ENCODE results near the gene ALG12.

The ALG12 gene

GRCh38 chr22:49957826-49958365, 39.7 kb upstream of the ALG12 start:
- DNase-seq (ENCODE audit: low read depth), result no peak

GRCh38 chr22:49956914-49957825, 38.9 kb upstream of the ALG12 start:
- no peak for DNase-seq (ENCODE audit: low read depth)

GRCh38 chr22:49956418-49956770, 38.2 kb upstream of the ALG12 start:
- DNase-seq (ENCODE audit: low read depth), result no peak

- no peak for DNase-seq (ENCODE audit: low read depth)
Measured at GRCh38 chr22:49955581-49956417, 37.6 kb upstream of the ALG12 start.

GRCh38 chr22:49954991-49955580, 36.8 kb upstream of the ALG12 start:
- no peak for DNase-seq (ENCODE audit: low read depth)

GRCh38 chr22:49954354-49954753, 36.1 kb upstream of the ALG12 start:
- no peak for DNase-seq (ENCODE audit: low read depth)

GRCh38 chr22:49953680-49954344, 35.6 kb upstream of the ALG12 start:
- DNase-seq (ENCODE audit: low read depth), result no peak

GRCh38 chr22:49953027-49953679, 34.9 kb upstream of the ALG12 start:
- no peak for DNase-seq (ENCODE audit: low read depth)

GRCh38 chr22:49951986-49952896, 34.0 kb upstream of the ALG12 start:
- DNase-seq (ENCODE audit: low read depth), result peak; percentile 55

GRCh38 chr22:49951678-49951985, 33.4 kb upstream of the ALG12 start:
- no peak for DNase-seq (ENCODE audit: low read depth)

GRCh38 chr22:49951000-49951677, 32.9 kb upstream of the ALG12 start:
- DNase-seq (ENCODE audit: low read depth), result no peak

- no peak for DNase-seq (ENCODE audit: low read depth)
Measured at GRCh38 chr22:49950396-49950994, 32.3 kb upstream of the ALG12 start.

GRCh38 chr22:49949914-49950292, 31.7 kb upstream of the ALG12 start:
- DNase-seq (ENCODE audit: low read depth), result no peak

- no peak for DNase-seq (ENCODE audit: low read depth)
Measured at GRCh38 chr22:49948958-49949913, 31.0 kb upstream of the ALG12 start.

GRCh38 chr22:49948116-49948957, 30.1 kb upstream of the ALG12 start:
- DNase-seq (ENCODE audit: low read depth), result no peak

GRCh38 chr22:49947296-49947622, 29.0 kb upstream of the ALG12 start:
- DNase-seq (ENCODE audit: low read depth), result no peak

GRCh38 chr22:49946612-49947295, 28.5 kb upstream of the ALG12 start:
- no peak for DNase-seq (ENCODE audit: low read depth)
